VCaP (cell line): ENCODE results near the gene PRKCA.

Source experiments
- H3K27ac ChIP-seq: fragments of 450-650 bp; 2 replicates; pipeline ENCODE4 v1.5.1; 2017
- CTCF ChIP-seq: fragments of 450-650 bp; conservative IDR thresholded peaks from 2 replicates; pipeline ENCODE4 v1.5.1; 2017; ENCODE audit warnings: mild to moderate bottlenecking, moderate library complexity

PRKCA gene

GRCh38 chr17:66511135-66511534, 208.7 kb downstream of the PRKCA start:
- TF ChIP-seq CTCF = no peak
- H3K27ac ChIP-seq = no peak overlapping the region

DNA sequence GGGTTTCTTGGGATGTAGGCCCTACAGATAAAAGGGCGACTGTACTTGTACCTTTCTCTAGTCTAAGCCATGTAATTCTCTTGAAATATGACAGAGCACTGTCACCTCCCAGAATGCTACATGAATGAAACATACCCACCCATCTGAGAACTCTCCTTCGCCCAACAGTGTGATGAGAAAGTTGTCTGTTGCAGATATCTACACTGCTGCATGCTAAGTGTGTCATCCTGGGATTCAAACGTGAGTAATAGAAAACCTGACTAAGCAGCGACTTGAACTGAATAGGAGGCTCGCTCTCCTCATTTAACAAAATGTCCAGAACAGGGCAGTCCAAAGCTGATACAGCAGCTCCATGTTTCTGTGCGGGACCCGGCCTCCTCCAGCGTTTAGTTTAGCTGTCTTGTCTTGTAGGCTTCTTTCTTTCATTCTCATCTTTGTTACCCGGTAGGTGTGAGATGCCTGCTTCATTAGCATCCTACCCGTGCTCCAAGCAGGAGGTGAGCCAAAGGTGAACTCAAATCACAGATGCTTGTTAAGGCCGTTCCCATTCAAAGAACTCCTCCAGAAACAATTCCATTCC, 211.9 kb downstream of the PRKCA start:
- no peak overlapping the region for H3K27ac ChIP-seq
- TF ChIP-seq CTCF = no peak

DNA sequence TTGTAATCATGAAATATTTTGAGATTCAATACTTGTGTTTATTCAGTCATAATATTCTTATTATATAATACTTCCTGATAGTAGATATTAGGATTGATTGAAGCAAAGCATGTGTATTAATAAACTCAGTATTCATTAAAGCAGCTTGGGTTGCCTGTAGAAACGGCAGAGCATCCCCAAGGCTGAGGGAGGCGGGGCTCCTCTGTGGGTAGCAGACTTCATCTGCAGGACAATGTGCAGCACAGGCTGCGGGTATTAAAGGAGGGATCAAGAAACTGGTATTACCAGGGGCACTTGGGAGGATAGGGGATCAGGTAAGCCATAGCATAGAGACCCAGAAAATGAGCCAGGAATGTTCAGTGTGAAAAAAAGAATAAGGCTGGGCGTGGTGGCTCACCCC, 213.6 kb downstream of the PRKCA start:
- TF ChIP-seq CTCF = no peak
- peak overlapping the region; percentile 75 for H3K27ac ChIP-seq

DNA sequence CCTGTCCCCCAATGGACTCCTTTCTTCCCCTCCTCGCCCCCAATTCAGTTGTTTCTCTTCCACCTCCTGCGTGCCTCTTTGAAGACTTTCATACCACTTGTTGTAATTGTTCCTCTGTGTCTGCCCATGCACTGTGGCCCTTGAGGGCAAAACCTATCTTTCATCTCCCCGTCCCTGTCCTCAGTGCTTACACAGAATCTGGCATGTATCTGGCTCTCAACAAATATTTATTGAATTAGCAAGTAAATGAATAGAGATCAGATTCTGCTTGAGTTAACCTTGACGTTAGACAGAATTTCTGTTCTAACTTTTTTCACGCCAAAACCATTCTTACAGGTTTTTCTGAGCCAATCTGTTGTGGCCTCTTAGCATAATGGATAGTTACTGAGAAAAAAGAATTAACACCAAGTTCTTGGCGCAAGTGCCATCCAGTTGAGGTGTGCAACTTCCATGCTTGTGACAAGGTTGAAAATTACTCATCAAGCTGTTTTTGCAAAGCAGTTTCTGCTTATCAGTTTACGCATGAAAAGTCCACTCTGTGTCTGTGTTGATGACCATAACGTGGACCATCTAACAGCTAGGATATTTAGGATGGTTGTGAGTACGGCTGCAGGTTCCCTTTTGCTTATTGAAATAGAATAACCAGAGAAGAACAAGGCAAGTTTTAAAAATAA, 215.1 kb downstream of the PRKCA start:
- no peak for TF ChIP-seq CTCF
- peak overlapping the region; percentile 75 for H3K27ac ChIP-seq

- TF ChIP-seq CTCF = no peak
- H3K27ac ChIP-seq = peak overlapping the region; percentile 75
Measured at GRCh38 chr17:66518108-66518507, 215.7 kb downstream of the PRKCA start.

DNA sequence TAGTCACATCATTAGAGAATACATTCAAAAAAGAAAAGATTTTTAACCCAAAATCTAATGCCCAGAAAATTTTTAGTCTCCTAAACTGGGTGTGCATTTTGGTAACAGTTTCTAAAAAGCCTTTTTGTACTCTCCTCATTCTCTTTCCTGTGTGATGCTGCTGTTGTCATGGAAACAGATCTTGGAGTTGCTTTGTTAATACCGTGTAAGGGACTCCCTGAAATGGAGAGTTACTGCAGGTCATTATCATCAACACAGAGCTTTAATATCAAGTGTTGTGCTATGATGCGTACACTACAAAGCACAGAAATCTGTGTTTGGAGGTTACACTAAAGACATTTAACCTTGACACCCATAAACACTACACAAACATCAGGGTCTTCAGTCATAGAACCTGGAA, 216.3 kb downstream of the PRKCA start:
- TF ChIP-seq CTCF = no peak
- peak overlapping the region; percentile 75 for H3K27ac ChIP-seq

- no peak for TF ChIP-seq CTCF
- peak overlapping the region; percentile 75 for H3K27ac ChIP-seq
Measured at GRCh38 chr17:66519154-66519553, 216.7 kb downstream of the PRKCA start.
